ENCODE measurements around the gene RBMY1J.
"Not testable (repeated sequence)": the region's sequence is repeated elsewhere in the genome, so short reads cannot be mapped to it uniquely, and the experiment has no call there.

Gene RBMY1J

GRCh38 chrY:22403110-22403509 is at the start of gene RBMY1J:
TSS of gene RBMY1J (plus strand) at chrY:22403410. CDS start at chrY:22405448, 2,038 bp downstream.
- H3K9me3 ChIP-seq; H3K4me3 ChIP-seq; intact Hi-C loops (cut with DNase I; ENCODE audit: low total_unique reads); H3K27me3 ChIP-seq; H3K27ac ChIP-seq; DNase-seq; H3K36me3 ChIP-seq; H3K4me1 ChIP-seq: not testable (repeated sequence)

GRCh38 chrY:22367416-22367815 is 35.8 kb upstream of the RBMY1J start:
- Histone ChIP-seq H3K27me3 (no peaks in the 10 kb centered on the region), H3K9me3 (no peaks in the 10 kb centered on the region), H3K36me3 (no peaks in the 10 kb centered on the region), H3K27ac (no peak overlapping the region), H3K4me1 (no peaks in the 10 kb centered on the region), H3K4me3 (no peak overlapping the region)
- no peak for TF ChIP-seq CTCF (IDR thresholded peaks at IDR 0.05)
- intact Hi-C loops (cut with DNase I; ENCODE audit: low total_unique reads): no loop called here
- no peak for DNase-seq

- intact Hi-C loops (cut with DNase I; ENCODE audit: low total_unique reads): no loop called here
- H3K4me1 ChIP-seq: no peaks in the 10 kb centered on the region
- no peaks in the 10 kb centered on the region for H3K36me3 ChIP-seq
- no peaks in the 10 kb centered on the region for H3K9me3 ChIP-seq
- H3K27me3 ChIP-seq: no peaks in the 10 kb centered on the region
- H3K4me3 ChIP-seq: no peak overlapping the region
- DNase-seq: no peak
- H3K27ac ChIP-seq: no peak overlapping the region
- TF ChIP-seq CTCF (IDR thresholded peaks at IDR 0.05): no peak
Observed at GRCh38 chrY:22370623-22371022, 32.6 kb upstream of the RBMY1J start.

GRCh38 chrY:22373494-22373893 is 29.7 kb upstream of the RBMY1J start:
- TF ChIP-seq CTCF (IDR thresholded peaks at IDR 0.05): no peak
- no peak for DNase-seq
- no peak overlapping the region for H3K27ac ChIP-seq
- no peaks in the 10 kb centered on the region for H3K27me3 ChIP-seq
- no peaks in the 10 kb centered on the region for H3K9me3 ChIP-seq
- H3K36me3 ChIP-seq: no peaks in the 10 kb centered on the region
- intact Hi-C loops (cut with DNase I; ENCODE audit: low total_unique reads): no loop called here
- no peak overlapping the region for H3K4me3 ChIP-seq
- no peaks in the 10 kb centered on the region for H3K4me1 ChIP-seq

- H3K27me3 ChIP-seq; H3K36me3 ChIP-seq; H3K4me3 ChIP-seq; DNase-seq; intact Hi-C loops (cut with DNase I; ENCODE audit: low total_unique reads); H3K9me3 ChIP-seq; H3K27ac ChIP-seq; H3K4me1 ChIP-seq: not testable (repeated sequence)
Observed at GRCh38 chrY:22444718-22445396, 41.6 kb downstream of the RBMY1J start.

GRCh38 chrY:22455522-22455921 is 52.3 kb downstream of the RBMY1J start:
- H3K36me3 ChIP-seq; H3K27ac ChIP-seq; H3K9me3 ChIP-seq; intact Hi-C loops (cut with DNase I; ENCODE audit: low total_unique reads); H3K4me1 ChIP-seq; H3K27me3 ChIP-seq; H3K4me3 ChIP-seq; DNase-seq: not testable (repeated sequence)

- H3K4me3 ChIP-seq; H3K27ac ChIP-seq; DNase-seq; intact Hi-C loops (cut with DNase I; ENCODE audit: low total_unique reads); H3K27me3 ChIP-seq; H3K4me1 ChIP-seq; H3K9me3 ChIP-seq; H3K36me3 ChIP-seq: not testable (repeated sequence)
Observed at GRCh38 chrY:22461962-22462361, 58.8 kb downstream of the RBMY1J start.

All from tibial artery (tissue), 4 donors.